T follicular helper cell (primary cell): ENCODE results near the gene CENATAC.
"Not testable (repeated sequence)": the region's sequence is repeated elsewhere in the genome, so short reads cannot be mapped to it uniquely, and the experiment has no call there.

Source experiments
- DNase-seq: peaks from one replicate; pipeline ENCODE4 v3.0.0-alpha.2; 2020; ENCODE audit warnings: low read depth
- total RNA-seq, 2 experiments: gene quantifications; one replicate each; lab custom pipeline; 2026; lab: John Stamatoyannopoulos, UW

CENATAC gene, protein sequence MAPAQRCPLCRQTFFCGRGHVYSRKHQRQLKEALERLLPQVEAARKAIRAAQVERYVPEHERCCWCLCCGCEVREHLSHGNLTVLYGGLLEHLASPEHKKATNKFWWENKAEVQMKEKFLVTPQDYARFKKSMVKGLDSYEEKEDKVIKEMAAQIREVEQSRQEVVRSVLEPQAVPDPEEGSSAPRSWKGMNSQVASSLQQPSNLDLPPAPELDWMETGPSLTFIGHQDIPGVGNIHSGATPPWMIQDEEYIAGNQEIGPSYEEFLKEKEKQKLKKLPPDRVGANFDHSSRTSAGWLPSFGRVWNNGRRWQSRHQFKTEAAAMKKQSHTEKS
- 26.2 to 60.0 reads per million in 2 experiments for total RNA-seq

DNA sequence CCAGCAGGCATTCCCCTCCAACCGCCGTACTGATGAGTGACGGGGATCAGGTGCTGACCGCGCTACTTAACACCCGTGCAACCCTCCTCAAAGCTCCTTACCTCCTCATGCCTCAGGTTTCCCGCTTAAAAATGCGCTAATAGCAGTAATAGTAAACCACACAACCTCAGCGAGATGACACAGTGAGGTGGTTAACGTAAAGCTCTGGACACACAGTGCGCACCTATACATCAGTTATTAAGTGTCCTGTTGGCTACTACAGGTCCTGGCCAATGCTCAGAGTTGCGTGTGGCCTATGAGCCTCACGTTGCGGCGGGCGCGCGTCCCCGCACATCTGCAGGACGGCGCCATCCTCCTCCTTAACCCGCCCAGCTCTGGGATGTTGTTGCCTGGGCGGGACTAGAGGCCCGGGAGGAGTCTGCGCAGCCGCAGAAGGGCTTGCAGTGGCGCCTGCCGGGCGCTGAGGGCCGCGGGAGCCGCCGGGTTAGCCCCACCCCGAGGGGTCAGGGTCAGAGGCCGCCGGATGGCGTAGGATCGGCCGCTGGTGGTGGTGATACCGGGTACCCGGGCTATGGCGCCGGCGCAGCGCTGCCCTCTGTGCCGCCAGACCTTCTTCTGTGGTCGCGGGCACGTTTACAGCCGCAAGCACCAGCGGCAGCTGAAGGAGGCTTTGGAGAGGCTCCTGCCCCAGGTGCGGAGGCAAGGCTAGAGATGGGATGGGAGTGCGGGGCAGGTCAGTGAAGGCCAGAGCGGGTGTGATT lies at the start of gene CENATAC:
CENATAC (plus strand) TSS at position 512 of the 761 bp plus-strand sequence; CDS start at position 572, 60 bp downstream.
- peak; percentile 92 for DNase-seq

DNA sequence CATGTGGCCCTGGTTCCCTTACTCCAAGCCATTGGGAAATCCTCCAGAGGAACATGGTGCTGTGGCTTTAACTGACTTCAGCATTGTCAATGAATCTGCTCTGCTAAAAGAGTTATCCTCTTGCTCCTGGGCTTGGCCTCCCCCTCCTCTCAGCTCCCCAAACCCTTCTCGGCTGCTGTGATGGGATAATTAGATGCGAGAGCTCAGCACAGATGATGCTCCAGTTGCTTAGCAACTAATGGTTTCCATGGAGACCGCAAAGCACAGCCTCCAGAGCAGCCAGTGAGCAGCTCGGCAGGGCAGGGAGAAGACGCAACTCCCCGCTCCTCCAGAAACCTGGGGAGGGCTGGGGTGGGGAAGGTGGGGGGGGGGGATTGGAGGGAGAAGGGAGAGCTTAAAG lies 44.7 kb upstream of the CENATAC start:
- no peak for DNase-seq

DNA sequence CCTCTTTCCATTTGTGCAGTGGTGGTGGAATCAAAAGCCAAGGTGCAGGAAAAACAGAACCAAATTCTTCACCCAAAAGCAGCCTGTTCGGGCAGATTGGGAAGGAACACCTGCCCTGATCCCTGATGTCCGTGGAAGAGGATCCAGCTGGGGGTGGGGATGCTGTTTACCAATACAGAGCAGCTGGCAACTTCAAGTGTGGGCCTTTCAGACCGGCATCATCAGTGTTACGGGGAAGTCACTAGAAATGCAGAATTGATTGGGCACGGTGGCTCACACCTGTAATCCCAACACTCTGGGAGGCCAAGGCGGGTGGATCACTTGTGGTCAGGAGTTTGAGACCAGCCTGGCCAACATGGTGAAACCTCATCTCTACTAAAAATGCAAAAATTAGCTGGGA lies 44.0 kb upstream of the CENATAC start:
- not testable (repeated sequence) for DNase-seq

DNA sequence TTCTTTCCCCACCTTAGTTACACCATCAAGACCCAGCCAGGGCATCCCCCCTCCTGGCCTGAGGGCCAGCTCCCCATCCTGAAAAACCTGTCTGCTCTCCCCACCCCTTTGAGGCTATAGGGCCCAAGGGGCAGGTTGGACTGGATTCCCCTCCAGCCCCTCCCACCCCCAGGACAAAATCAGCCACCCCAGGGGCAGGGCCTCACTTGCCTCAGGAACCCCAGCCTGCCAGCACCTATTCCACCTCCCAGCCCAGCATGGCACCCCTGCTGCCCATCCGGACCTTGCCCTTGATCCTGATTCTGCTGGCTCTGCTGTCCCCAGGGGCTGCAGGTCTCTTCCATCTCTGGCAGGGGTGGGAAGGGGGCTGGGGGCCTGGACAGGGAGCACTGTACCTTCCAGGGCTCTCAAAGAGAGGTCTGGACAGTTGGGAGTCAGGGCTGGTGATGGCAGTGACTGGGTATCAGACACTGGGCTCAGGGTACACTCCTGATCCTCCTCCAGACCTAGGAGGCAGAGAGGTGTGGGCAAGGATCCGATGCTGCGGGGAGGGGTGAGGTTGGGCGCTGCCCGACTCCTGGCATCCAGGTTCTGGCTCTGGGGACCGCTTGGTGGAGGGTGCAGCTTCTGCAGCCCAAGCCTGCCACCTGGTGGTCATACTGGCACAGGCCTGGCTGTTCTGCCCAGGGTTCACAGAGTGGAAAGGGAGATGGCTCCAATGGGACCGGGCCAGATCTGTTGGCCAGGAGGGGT lies 41.7 kb upstream of the CENATAC start, which contains the start of gene UPK2:
UPK2 (plus strand) TSS at position 205 of the 753 bp plus-strand sequence; CDS start at position 258, 53 bp downstream.
- peak; percentile 84 for DNase-seq

DNA sequence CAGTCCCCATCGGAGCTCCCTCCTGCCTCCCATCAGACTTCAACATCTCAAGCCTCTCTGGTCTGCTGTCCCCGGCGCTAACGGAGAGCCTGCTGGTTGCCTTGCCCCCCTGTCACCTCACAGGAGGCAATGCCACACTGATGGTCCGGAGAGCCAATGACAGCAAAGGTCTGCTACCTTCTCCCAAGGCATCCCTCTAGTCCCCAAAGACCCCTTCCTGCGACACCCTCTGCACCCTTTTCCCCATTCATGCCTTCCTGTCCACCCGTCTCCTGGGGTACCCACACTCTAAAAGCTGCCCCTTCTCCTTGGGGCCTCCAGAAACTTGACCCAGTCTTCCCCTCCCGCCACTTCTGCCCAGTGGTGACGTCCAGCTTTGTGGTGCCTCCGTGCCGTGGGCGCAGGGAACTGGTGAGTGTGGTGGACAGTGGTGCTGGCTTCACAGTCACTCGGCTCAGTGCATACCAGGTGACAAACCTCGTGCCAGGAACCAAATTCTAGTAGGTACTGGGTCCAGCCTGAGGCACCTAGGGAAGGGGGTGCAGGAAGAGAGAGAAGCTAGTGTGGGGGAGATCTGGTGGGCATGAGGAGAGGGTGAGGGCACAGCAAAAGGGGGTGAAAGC lies 41.0 kb upstream of the CENATAC start:
- no peak for DNase-seq

DNA sequence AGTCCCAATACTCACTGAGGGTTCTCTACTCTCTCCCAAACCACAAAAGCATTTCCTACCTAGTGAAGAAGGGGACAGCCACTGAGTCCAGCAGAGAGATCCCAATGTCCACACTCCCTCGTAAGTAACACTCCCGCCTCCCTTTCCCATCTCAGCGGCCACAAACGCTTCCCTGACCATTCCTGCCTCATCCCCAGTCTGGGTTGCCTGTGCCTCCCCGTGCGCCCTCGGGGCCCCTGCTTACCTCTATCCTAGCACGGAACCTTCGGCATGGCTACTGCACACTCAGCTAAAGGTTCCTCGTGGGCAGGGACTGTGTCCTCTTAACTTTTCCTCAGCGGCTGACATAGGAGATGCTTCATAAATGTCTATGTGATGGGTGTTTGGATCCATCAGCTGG lies 40.4 kb upstream of the CENATAC start:
- DNase-seq, result no peak

DNA sequence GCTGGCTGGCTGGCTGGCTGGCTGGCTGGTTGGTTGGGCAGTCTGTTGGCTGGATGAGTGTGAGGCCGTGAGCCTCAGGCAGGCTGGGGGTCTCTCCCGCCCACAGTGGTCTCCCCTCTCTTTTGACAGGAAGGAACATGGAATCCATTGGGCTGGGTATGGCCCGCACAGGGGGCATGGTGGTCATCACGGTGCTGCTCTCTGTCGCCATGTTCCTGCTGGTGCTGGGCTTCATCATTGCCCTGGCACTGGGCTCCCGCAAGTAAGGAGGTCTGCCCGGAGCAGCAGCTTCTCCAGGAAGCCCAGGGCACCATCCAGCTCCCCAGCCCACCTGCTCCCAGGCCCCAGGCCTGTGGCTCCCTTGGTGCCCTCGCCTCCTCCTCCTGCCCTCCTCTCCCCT lies 40.0 kb upstream of the CENATAC start:
- no peak for DNase-seq

DNA sequence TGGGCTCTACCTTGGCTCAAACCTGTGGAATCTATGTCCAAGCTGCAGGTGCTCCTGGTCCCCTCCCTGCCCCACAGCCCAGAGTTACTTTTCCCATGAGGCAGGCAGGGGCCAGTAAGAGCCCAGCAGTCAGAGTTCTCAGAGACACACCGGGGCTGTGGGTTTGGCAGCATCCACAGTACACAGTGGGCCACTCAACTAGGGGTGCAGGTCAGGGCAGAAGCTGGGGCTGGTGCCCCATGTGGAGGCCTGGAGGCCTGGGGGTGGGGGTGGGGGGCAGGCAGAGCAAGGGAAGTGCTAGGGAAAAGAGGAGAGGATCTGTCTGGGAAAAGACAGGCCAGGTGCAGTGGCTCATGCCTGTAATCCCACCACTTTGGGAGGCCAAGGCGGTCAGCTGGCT lies 39.4 kb upstream of the CENATAC start:
- DNase-seq, result no peak

DNA sequence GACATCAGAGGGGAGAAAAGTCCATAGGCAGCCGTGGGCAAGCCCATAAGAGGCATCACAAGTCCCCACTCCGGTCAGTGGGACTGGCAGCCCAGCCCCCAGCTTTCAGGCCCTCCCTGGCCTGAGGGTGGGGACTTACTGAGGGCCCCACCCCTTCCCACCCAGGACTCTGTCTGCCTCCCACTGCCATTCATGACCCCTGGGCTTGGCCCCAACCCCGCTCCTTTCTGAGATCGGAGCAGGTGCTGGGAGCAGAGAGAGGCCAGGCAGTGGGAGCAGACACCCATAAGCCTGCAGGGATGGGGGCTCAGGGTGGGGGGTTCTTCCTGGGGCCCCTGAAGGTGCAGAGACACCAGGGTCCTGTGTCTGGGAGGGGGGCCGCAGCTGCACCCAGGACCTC lies 36.7 kb upstream of the CENATAC start:
- no peak for DNase-seq

DNA sequence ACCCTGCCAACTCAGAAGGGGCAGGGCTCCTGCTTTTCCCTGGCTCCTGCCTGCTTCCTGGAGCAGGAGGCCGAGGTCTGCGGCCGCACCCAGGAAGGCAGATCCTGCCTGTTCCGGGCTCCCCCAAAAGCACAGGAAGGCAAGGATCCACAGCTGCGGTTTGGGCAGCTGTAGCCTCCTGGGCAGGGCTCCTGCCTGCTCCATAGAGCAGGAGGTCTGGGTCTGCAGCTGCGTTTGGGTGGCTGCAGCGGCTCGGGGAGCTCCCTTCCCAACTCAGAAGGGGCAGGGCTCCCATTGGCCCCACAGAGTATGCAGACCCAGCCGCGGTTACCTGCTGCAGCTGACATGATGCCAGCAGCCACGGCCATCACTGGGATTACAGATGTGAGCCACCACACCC lies 36.3 kb upstream of the CENATAC start:
- no peak for DNase-seq

DNA sequence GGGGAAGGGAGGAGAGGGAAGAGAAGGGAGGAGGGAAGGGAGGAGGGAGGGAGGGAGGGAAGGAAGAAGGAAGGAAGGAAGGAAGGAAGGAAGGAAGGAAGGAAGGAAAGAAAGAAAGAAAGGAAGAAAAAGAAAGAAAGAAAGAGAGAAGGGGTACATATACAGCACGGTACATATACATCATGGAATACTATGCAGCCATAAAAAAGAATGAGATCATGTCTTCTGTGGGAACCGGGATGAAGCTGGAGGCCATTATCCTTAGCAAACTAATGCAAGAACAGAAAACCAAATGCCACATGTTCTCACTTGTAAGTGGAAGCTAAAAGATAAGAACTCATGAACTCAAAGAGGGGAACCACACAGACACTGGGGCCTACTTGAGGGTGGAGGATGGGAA lies 28.4 kb upstream of the CENATAC start:
- DNase-seq, result not testable (repeated sequence)

DNA sequence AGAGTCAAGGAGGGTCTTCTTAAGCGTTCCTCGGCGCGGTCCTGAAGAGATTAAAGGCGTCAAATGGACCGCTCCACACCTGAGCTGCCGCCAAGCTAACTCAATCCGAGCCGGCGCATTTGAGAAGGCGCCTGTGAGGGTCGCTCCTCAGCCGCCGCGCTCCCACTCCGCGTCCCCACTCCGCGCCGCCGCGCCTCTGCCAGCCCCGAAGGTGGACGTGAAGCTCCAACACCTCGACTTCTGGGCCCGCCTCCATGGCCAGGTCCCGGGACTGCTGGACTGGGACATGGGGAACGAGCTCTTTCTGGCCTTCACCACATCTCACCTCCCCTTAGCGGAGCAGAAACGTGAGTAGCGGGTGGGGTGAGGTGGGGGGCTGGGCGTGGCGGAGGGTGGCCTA lies 26.3 kb upstream of the CENATAC start, which contains the start of gene FOXR1:
FOXR1 (plus strand) TSS at position 116 of the 400 bp plus-strand sequence; CDS start at position 287, 171 bp downstream.
- DNase-seq, result no peak

DNA sequence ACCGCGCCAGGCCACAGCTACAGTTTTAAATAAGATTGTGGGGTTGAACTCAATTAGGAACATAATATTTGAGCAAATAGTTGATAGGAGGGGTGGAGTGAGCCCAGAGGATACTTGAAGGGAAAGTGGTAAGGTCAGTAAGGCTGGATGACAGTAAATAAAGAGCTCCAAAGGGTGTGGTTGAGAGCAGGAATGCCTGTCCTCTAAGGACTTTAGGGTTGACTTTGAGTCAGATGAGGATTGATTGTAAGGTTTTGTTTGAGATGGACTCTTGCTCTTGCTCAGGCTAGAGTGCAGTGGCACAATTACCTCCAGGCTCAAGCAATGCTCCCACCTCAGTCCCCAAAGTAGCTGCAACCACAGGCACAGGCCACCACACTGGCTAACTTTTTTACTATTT lies 24.0 kb upstream of the CENATAC start:
- DNase-seq, result no peak

DNA sequence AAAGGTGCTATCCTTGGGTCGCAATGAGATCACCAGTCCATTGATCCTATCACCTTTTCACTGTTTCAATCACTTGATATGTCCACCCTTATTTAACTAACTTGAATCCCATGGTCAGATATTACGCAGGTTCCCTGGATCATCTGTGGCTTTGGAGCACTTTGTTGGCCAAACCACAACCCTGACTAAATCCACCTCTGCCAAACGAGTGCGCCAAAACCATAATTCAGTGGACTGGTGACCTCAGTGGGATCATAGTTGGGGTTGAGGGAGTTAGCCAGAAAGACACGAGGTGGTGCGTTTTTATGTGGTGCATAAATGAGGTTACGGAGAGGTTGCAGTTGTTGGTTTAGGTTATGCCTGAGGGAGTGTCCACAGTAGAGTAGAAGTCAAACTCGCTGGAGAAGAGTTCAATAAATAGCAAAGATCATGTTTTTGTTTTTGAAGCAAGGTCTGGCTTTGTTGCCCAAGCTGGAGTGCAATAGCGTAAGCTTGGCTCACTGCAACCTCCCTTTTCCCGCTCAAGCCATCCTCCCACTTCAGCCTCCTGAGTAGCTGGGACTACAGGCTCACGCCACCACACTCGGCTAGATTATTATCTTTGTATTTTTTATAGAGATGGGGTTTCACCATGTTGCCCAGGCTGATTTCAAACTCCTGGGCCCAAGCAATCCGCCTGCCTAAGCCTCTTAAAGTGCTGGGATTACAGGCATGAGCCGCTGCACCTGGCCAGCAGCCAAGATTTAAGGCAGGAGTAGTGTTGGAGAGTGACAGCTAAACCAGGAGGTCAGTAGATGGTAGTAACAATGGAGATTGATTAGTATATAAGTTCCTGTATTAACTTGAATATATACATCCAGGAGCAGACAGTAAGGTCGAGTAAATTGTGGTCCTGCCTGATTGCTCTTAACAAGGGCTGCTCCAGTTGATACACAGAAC lies 21.9 kb upstream of the CENATAC start:
- no peak for DNase-seq

DNA sequence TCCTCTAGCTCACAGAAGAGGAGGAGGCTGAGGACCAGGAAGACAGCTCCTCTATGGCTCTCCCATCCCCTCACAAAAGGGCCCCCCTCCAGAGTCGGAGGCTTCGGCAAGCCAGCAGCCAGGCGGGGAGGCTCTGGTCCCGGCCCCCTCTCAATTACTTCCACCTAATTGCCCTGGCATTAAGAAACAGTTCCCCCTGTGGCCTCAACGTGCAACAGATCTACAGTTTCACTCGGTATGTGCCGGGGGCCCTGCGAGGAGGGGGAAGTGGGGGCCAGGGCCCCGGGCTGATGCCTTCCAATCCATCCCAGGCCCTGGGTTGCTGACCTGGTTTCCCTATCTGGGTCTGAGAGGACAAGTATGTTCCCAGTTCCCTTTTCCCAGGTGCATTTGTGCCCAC lies 18.5 kb upstream of the CENATAC start:
- DNase-seq, result no peak

DNA sequence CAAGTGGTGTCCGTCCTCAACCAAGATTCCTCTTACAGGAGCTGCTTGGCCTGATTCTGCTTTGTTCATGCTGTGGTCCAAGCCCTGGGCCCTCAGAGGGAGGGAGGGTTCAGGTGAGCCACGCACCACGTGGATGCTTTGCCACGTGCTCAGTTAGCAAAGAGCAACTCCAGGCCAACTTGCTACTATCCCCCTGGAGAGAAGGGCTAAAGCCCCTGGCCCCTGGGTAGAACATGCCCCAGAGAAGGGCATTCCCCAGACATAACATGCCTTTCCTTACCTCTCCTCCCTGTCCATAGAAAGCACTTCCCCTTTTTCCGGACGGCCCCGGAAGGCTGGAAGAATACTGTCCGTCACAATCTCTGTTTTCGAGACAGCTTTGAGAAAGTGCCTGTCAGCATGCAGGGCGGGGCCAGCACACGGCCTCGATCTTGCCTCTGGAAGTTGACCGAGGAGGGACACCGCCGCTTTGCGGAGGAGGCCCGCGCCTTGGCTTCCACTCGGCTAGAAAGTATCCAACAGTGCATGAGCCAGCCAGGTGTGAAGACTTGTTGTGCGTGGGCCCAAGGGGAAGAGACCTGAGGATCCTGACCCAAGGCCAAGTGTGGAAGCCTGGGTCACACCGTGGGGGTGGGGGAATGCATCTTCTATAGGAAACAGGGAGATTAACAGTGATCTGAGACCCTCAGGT lies 17.6 kb upstream of the CENATAC start:
- DNase-seq, result no peak

DNA sequence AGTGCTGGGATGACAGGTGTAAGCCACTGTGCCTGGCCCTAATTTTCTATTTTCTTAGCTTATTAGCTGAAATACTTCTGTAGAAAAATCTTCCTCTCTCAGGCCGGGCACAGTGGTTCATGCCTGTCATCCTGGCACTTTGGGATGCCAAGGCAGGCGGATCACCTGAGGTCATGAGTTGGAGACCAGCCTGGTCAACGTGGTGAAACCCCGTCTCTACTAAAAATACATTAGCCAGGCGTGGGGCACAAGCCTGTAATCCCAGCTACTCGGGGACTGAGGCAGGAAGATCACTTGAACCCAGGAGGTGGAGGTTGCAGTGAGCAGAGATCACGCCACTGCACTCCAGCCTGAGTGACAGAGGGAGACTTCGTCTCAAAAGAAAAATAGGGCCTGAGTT lies 13.6 kb upstream of the CENATAC start:
- DNase-seq, result not testable (repeated sequence)

DNA sequence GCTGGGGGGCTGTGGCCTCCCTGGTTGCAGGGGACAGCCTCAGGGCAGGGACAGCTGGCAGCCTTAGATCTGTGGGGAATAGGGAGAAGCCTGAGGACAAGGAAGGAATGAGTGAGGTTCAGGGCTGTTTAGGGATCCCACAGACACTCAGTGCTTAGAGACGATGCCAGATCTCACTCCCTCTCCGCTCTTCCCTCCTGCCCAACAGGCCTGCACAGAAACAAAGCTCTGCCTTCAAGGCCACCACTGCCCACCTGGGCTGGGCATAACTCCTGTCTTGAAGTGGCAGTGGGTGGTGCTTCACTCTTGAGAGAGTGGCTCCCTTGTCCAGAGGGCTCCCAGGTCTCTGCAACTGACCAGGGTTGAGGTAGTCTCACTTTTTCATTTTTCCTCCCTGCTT lies 13.1 kb upstream of the CENATAC start:
- no peak for DNase-seq

DNA sequence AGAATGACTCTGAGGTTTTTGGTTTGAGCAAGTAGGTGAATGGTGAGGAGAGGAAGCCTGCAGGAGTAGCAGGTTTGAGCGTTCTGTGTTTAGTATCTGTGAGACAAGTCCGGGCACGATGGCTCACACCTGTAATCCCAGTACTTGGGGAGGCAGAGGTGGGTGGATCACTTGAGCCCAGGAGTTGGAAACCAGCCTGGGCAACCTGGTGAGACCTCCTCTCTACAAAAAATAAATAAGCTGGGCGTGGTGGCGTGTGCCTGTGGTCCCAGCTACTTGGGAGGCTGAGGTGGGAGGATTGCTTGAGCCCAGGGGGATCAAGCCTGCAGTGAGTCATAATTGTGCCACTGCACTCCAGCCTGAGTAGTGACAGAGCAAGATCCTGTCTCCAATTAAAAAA lies 9.7 kb upstream of the CENATAC start:
- DNase-seq, result no peak

DNA sequence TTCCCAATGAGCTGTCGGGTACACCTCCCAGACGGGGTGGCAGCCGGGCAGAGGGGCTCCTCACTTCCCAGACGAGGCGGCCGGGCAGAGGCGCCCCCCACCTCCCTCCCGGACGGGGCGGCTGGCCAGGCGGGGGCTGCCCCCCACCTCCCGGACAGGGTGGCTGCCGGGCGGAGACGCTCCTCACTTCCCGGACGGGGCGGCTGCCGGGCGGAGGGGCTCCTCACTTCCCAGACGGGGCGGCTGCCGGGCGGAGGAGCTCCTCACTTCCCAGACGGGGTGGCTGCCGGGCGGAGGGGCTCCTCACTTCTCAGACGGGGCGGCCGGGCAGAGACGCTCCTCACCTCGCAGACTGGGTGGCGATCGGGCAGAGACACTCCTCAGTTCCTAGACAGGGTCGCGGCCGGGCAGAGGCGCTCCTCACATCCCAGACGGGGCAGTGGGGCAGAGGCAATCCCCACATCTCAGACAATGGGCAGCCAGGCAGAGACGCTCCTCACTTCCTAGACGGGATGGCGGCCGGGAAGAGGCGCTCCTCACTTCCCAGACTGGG lies 6.4 kb upstream of the CENATAC start:
- DNase-seq, result not testable (repeated sequence)
